OCI-LY1 (cell line): ENCODE results near the gene SUPT3H.

ENCODE experiments used
- EZH2 ChIP-seq: fragments of 200-600 bp; sonication (generic), shearing (Covaris generic); IDR thresholded peaks from 2 replicates; pipeline ENCODE4 v1.8.0; 2017; ENCODE audit warnings: borderline replicate concordance, mixed run types, mild to moderate bottlenecking, antibody characterized with exemption, low read length, moderate library complexity, mixed read lengths
- TF ChIP-seq, protein P1 (sequence below): fragments of 200-600 bp; sonication (generic), shearing (Covaris generic); IDR thresholded peaks from 2 replicates; pipeline ENCODE4 v1.5.1; 2017; ENCODE audit warnings: mild to moderate bottlenecking, antibody characterized with exemption, low read length, moderate library complexity, mixed read lengths

- TF ChIP-seq, protein P1, sequence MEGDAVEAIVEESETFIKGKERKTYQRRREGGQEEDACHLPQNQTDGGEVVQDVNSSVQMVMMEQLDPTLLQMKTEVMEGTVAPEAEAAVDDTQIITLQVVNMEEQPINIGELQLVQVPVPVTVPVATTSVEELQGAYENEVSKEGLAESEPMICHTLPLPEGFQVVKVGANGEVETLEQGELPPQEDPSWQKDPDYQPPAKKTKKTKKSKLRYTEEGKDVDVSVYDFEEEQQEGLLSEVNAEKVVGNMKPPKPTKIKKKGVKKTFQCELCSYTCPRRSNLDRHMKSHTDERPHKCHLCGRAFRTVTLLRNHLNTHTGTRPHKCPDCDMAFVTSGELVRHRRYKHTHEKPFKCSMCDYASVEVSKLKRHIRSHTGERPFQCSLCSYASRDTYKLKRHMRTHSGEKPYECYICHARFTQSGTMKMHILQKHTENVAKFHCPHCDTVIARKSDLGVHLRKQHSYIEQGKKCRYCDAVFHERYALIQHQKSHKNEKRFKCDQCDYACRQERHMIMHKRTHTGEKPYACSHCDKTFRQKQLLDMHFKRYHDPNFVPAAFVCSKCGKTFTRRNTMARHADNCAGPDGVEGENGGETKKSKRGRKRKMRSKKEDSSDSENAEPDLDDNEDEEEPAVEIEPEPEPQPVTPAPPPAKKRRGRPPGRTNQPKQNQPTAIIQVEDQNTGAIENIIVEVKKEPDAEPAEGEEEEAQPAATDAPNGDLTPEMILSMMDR = no peak
- TF ChIP-seq EZH2 = no peak
Measured at GRCh38 chr6:44980841-44981240, 396.9 kb downstream of the SUPT3H start.
